Left lung (tissue), 10 donors: ENCODE results near the gene CES4A. TPM values are rescaled to one million over a fixed set of nuclear protein-coding genes. Genes with fewer than 3 reads are reported as not detected.

ENCODE experiments used
- ATAC-seq: fragments of 200-7000 bp; cut with Tn5 transposase; one replicate; pipeline ENCODE4 v1.9.1; 2020; ENCODE audit warnings: moderate library complexity
- DNase-seq, 4 donors: peaks; one replicate each; pipeline ENCODE4 v3.0.0-alpha.2; 2013 to 2020
- H3K27ac ChIP-seq, 2 donors: fragments of 200-600 bp; sonication (generic) in 1 of 2; one replicate each; pipeline versions ENCODE4 v1.5.0 to v1.8.0; 2020 to 2021
- H3K27me3 ChIP-seq, 2 donors: fragments of 200-600 bp; sonication (generic) in 1 of 2; one replicate each; pipeline versions ENCODE4 v1.5.0 to v1.8.0; 2020 to 2021
- H3K36me3 ChIP-seq, 2 donors: fragments of 200-600 bp; sonication (generic) in 1 of 2; one replicate each; pipeline versions ENCODE4 v1.5.0 to v1.8.0; 2020 to 2021
- H3K4me1 ChIP-seq, 2 donors: fragments of 200-600 bp; one replicate each; pipeline ENCODE4 v1.8.0; 2021
- H3K4me3 ChIP-seq, 2 donors: fragments of 200-600 bp; sonication (generic) in 1 of 2; one replicate each; pipeline versions ENCODE4 v1.5.0 to v1.8.0; 2020 to 2021; ENCODE audit warnings: mild to moderate bottlenecking in 1 of 2
- H3K9me3 ChIP-seq, 2 donors: fragments of 200-600 bp; sonication (generic) in 1 of 2; one replicate each; pipeline versions ENCODE4 v1.5.0 to v1.8.0; 2020 to 2021
- intact Hi-C, 2 donors: fragments of 100-400 bp; cut with DNase I; formaldehyde crosslinking; loops; one replicate each; pipeline versions ENCODE4 v1.11.2 to v1.14.2; 2022
- polyA plus RNA-seq, 6 donors: library from polyadenylated mRNA; unstranded; fragments of 120-200 nt; gene quantifications; one replicate each; pipeline ENCODE4 v1.2.1, GENCODE V29; 2013; ENCODE audit not compliant: insufficient read length in 6 of 6
- total RNA-seq, 2 donors: library from RNA; stranded (reverse); fragmentation: NEBNext Ultra II Directional; extraction: Animal tissue kit (Norgen Biotek cat#: 25700); gene quantifications; one replicate each; pipeline ENCODE4 v1.2.1, GENCODE V29; 2021
- TF ChIP-seq, protein P1 (sequence below), 2 donors: fragments of 200-600 bp; sonication (generic) in 1 of 2; IDR thresholded peaks; one replicate each; pipeline versions ENCODE4 v1.5.0 to v1.8.0; 2021; ENCODE audit warnings: antibody characterized with exemption in 2 of 2
- donor health status: DM: no; HTN: yes; CAD: no.
- donor health status: DM: no; HTN: no; CAD: no.

Gene CES4A
- total and polyA plus RNA-seq, 8 donors: 6.1 to 14.3 (median 8.0) TPM

DNA sequence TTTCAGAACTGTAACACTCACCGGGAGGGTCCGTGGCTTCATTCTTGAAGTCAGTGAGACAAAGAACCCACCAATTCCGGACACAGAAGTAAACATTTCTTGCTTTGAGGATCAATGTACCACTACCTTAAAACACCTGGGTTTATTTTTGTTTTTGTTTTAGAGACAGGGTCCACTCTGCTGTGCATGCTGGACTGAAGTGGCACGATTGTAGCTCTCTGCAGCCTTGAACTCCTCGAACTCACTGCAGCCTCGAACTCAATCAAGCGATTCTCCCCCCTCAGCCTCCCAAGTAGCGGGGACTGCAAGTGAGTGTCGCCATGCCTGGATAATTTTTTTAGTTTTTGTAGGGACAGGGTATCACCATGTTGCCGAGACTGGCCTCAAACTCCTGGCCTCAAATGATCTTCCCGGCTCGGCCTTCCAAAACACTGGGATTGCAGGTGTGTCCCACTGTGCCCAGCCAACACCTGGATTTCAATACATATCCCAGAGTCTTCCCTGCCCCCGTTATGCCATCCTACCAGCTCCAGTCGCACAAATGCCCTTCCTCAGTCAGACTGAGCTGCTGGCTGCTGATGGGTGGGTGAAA is 13.0 kb upstream of the CES4A start:
- intact Hi-C loops: loop anchor here in 1 of 2 donors (5.0 to 10.0 kb wide), 2 partner anchors 182 to 209 kb away; partner anchors contain the start of genes FBXL8, MATCAP1 and TRADD
- Histone ChIP-seq H3K9me3 (no peaks in the 10 kb centered on the region), H3K27me3 (peaks cover 0 to 8% of the 10 kb centered on the region in 2 donors), H3K4me3 (no peak overlapping the region), H3K36me3 (no peaks in the 10 kb centered on the region), H3K4me1 (peaks cover 0 to 4% of the 10 kb centered on the region in 2 donors), H3K27ac (no peak overlapping the region)
- ATAC-seq (no peak), DNase-seq (no peak)
- TF ChIP-seq, protein P1, sequence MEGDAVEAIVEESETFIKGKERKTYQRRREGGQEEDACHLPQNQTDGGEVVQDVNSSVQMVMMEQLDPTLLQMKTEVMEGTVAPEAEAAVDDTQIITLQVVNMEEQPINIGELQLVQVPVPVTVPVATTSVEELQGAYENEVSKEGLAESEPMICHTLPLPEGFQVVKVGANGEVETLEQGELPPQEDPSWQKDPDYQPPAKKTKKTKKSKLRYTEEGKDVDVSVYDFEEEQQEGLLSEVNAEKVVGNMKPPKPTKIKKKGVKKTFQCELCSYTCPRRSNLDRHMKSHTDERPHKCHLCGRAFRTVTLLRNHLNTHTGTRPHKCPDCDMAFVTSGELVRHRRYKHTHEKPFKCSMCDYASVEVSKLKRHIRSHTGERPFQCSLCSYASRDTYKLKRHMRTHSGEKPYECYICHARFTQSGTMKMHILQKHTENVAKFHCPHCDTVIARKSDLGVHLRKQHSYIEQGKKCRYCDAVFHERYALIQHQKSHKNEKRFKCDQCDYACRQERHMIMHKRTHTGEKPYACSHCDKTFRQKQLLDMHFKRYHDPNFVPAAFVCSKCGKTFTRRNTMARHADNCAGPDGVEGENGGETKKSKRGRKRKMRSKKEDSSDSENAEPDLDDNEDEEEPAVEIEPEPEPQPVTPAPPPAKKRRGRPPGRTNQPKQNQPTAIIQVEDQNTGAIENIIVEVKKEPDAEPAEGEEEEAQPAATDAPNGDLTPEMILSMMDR (IDR thresholded peaks at IDR 0.05): no peak

DNA sequence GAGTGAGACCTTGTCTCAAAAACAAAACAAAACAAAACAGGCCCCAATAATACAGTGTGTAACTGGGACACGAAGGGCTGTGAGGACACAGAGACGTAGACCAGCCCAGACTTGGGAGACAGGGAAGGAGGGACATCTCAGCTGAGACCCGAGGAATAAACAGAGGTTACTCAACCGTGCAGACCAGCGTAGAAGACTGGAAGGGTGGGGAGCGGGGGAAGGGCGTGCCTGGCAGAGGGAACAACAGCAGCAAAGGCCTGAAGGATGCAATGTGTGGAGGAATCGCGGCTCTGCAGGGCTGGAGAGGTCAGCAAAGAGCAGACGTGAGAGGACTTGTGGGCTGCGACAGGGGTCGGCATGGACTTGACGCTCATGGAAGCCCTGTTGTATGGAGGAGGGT is 11.6 kb upstream of the CES4A start:
- Histone ChIP-seq H3K27ac (no peak overlapping the region), H3K4me3 (no peak overlapping the region), H3K27me3 (peaks cover 0 to 8% of the 10 kb centered on the region in 2 donors), H3K4me1 (peaks cover 0 to 4% of the 10 kb centered on the region in 2 donors), H3K9me3 (no peaks in the 10 kb centered on the region), H3K36me3 (no peaks in the 10 kb centered on the region)
- no peak for ATAC-seq
- no peak for DNase-seq
- TF ChIP-seq, protein P1 (IDR thresholded peaks at IDR 0.05): no peak
- intact Hi-C loops: loop anchor here in 1 of 2 donors (5.0 to 10.0 kb wide), 2 partner anchors 181 to 208 kb away; partner anchors contain the start of genes FBXL8, MATCAP1 and TRADD

DNA sequence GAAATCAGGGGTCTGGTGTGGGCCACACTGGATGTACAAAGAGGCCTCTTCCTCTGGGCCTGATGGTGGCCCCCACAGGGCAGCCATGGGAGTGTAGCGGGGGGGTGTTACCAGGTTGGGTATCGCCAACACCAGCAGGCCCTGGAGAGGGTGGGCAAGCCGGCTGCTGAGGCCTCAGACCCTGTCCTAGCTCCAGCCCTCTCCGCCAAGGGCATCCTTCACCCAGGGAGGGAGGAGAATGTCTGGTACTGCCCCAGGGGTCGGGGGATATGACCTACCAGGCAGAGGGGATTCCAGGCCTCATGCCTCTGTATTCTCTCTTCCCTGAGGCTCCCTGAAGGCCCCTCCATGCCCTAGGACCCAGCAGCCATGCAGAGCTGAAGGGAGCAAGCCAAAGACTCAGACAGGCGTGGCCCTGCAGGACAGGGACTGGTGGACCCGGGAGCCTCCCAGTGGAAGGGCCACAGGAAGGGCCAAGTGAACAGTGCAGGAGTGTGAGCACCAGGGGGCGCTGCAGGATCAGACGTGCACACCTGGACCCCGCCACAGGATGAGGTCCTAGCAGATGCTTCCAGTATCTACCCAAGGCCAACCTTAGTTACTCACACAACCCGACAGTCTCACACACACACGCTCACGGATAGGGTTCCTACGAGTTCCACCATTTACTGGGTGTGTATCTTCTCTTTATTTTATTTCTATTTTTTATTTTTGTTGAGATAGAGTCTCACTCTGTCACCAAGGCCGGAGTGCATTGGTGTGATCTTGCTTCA is 10.9 kb upstream of the CES4A start:
- ATAC-seq: peak; percentile 97
- H3K27me3 ChIP-seq: peaks cover 0 to 8% of the 10 kb centered on the region in 2 donors
- no peak overlapping the region for H3K27ac ChIP-seq
- H3K4me3 ChIP-seq: no peak overlapping the region
- H3K4me1 ChIP-seq: peaks cover 0 to 4% of the 10 kb centered on the region in 2 donors
- intact Hi-C loops: loop anchor here in 1 of 2 donors (5.0 to 10.0 kb wide), 2 partner anchors 180 to 207 kb away; partner anchors contain the start of genes FBXL8, MATCAP1 and TRADD
- H3K9me3 ChIP-seq: no peaks in the 10 kb centered on the region
- H3K36me3 ChIP-seq: no peaks in the 10 kb centered on the region
- TF ChIP-seq, protein P1 (IDR thresholded peaks at IDR 0.05): peak; percentile 92 to 98
- peak; percentile 63 to 97 (median 87) for DNase-seq

DNA sequence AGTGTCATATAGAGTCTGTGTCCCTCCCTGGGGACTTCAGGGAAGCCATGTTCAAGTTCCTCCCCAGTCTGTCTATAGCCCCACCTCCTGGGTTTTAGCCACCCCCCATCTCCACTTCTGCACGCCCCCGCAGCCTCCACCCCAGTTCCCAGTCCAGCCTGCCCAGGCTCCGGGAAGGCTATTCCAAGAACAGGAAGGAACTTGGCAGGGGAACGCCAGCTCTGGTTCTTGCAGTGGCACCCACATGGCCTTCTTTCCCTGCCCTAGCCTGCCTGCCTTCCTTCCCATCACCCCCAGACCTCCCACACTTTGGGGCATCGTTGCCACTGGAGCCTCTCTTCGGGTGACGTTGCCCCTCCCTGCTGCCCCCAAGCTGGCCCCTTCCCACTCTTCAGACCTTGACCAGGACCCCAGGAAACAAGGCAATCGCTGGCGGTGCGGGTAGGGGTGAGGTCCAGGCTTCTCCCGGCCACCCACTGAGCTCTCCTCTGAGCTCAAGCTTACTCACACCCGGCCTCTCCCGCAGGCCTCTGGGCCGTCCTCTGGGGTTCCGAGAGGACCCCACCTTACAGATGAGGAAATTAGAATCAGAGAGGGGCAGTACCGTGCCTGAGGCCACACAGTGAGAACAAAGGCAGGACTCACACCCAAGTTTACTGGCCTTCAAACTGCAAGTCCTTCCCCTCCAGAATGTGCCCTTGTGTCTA is 9.2 kb upstream of the CES4A start:
- DNase-seq (peak in 1 of 4 donors; percentile 74), ATAC-seq (peak; percentile 69)
- TF ChIP-seq, protein P1 (IDR thresholded peaks at IDR 0.05): no peak
- no peaks in the 10 kb centered on the region for H3K36me3 ChIP-seq
- H3K27ac ChIP-seq: peak overlapping the region in 1 of 2 donors; percentile 13
- intact Hi-C loops: loop anchor here in 1 of 2 donors (5.0 to 10.0 kb wide), 2 partner anchors 178 to 206 kb away; partner anchors contain the start of genes FBXL8, MATCAP1 and TRADD
- H3K27me3 ChIP-seq: peaks cover 0 to 8% of the 10 kb centered on the region in 2 donors
- peaks cover 0 to 4% of the 10 kb centered on the region in 2 donors for H3K4me1 ChIP-seq
- no peaks in the 10 kb centered on the region for H3K9me3 ChIP-seq
- no peak overlapping the region for H3K4me3 ChIP-seq
